HG03354 (cell line): ENCODE data around the gene KPNA1.

Experiments used
- ATAC-seq: cut with Tn5 transposase; IDR thresholded peaks from one replicate; pipeline ENCODE4 v1.9.1; 2021; ENCODE audit warnings: mild to moderate bottlenecking; ENCODE audit not compliant: unreplicated experiment, poor library complexity, severe bottlenecking

Gene KPNA1

DNA sequence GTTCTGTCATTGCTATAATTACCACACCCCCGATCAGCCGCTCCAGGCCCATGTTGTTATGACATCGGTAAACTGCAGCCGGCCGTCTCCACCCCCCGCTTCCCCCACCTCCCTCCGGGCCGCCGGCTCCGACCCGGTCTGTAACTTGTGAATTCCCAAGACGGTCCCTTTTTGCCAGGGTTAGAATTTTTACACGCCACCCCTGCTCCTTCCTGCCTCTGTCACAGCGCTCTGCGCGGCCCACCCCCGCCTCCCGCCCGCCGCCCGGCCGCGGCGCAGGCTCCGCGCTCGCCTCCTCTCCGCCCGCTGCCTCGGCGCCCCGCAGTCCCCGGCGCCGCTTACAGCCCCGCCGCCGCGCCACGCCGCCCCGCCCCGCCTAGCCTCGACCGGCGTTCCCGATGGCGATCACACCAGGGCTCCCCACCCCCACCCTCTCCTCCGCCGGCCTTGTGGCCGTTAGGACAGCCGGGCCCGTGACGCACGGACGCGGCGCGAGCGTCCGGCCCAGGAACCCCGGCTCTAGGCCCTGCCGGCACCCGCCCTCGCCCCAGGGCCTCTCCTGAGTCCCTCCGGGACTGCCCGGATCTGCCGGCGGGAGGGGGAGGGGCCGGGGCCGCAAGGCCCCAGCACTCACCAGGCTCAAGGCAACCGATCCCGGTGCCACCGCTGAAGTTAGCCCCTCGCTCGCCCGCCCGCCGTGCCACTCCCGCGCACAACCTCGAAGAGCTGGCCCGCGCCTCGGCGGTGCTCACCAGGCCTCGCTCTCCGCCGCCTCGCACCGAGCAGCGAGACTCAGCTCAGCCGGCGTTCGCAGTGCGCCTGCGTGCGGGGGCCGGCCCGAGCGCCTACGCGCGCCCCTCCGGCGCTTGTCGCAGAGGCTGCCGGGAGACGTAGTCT, at the start of gene KPNA1:
Gene KPNA1 (minus strand): TSS at position 817 of the 897 bp plus-strand sequence. CDS start 18,374 bp downstream, outside the sequence.
- ATAC-seq = peak; percentile 90

- peak; percentile 80 for ATAC-seq
These were observed 49.6 kb upstream of the KPNA1 start, which contains the start of the genes DTX3L and PARP9 for GRCh38 chr3:122564155-122564912. TSS of gene DTX3L (plus strand) at chr3:122564338. CDS start at chr3:122564427, 89 bp downstream. TSS of gene PARP9 (minus strand) at chr3:122564300. CDS start at chr3:122559620, 4,680 bp downstream.

GRCh38 chr3:122563717-122564025, 48.9 kb upstream of the KPNA1 start:
- peak; percentile 23 for ATAC-seq

- ATAC-seq = no peak
These were observed 48.4 kb upstream of the KPNA1 start for GRCh38 chr3:122562923-122563716.

DNA sequence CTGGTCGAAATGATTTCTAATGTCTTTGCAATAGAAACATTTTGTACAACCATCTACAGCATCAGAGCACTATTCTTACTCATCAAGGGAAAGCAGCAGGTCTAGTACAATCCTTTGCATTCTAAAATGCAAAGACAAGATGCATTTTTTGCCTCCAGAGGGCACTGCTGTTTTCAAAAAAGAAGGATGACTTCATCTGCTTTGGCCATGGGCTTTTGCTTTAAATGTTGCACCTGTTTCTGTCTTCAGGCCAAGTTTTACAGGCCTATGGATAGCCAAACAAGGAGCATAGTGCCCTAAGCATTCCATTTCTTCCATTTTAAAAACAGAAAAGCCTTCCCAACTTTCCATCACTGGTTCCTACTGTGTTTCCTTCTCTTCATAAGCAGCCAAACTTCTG, 45.9 kb upstream of the KPNA1 start:
- ATAC-seq = no peak

DNA sequence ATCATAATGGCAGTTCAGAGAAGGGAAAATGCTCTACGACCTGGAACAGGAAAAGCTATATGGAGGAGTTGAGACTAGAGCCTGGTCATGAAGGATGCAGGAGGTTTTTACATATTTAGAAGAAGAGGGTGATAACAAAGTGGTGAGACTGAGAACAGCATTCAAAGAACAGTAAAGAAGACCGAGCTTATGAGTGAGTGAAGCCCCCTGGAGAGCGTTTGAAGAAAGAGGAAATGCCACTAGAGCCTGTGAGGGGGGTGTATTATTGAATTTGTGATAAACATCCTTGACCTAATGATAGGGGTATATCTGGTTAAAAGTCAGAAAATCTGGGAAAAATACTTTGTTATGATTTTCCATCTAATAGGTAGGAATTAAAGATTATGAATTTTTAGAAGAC, 45.2 kb upstream of the KPNA1 start:
- ATAC-seq = no peak

DNA sequence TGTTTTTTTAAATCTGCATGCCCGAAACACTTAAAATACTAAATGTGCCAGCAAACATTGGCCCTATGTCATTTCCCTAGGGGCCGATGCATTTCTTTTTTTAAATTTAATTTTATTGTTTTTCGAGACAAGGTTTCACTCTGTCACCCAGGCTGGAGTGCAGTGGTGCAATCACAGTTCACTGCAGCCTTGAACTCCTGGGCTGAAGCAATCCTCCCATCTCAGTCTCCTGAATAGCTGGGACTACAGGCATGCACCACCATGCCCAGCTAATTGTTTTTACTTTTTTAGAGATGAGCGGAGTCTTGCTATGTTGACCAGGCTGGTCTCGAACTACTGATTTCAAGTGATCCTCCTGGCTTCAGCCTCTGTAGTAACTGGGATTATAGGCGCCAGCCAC, 43.9 kb upstream of the KPNA1 start:
- ATAC-seq = no peak

DNA sequence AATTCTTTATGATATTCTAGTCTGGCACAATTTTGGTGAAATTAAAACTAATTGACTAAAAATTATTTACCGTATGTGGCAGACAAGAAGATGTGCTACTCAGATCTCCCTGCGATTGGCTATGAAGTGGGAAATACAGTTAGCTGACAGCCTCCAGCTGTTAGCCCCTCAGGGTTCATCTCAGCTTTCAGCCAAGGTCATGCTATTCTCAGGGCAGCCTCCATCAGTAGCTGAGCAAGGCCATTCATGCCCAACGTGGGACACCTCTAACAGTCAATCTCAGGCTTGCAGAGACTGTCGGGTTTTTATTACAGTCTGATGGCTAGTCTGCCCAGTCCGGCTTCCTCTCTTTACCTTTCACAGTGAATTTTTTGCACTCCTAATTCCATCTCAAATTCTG, 42.6 kb upstream of the KPNA1 start:
- no peak for ATAC-seq

DNA sequence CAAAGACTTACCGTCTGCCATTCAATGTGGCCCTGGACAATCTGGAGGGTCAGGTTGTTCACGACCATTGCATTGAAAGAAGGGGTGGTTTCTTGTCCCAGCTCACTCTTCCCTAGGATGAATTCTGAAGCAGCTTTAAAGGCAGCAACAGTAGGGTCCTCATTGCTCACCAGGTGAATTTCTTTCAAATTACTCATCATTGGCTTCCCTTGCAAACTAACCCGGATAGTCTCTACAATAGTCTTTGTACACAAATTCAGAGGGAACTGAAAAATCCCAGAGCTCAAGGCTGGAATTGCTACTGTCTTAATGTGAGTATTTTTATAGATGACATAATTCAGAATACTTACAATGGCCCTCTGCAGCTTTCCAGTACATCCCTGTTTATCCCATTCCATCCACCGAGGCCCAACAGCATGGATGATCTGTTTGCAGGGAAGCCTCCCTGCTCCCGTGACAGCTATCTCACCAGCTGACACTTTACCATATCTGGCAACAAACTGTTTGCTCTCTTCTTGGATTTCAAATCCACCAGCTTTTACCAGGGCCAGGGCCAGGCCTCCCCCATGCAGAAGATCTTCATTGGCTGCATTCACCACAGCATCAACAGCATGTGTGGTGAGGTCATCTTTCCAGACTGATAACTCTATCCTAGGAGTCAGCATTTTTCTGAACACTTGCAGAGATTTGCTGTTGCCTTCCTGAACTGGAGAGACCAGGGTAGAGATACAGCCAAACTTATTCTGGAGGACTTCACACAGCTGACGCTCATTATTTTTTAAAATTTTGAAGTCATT, 40.7 kb upstream of the KPNA1 start:
- ATAC-seq = no peak

DNA sequence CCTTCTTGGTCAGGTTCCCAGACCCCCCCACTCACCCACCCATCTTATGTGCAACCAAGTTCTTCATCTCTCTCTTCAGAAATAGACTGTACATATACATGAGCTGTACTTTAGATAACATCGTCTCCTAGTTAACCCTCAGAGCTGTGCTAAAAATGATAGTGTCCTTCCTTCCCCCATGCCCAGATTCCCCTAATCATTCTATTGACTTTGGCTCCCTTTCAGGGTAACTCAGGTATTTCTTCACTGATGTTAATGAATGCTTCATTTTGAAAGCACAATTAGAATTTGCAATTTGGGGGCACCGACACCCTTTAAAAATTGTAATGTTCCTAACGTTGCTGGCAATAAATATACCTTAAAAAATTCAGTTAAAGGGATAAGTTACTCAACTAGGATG, 38.4 kb upstream of the KPNA1 start:
- no peak for ATAC-seq

DNA sequence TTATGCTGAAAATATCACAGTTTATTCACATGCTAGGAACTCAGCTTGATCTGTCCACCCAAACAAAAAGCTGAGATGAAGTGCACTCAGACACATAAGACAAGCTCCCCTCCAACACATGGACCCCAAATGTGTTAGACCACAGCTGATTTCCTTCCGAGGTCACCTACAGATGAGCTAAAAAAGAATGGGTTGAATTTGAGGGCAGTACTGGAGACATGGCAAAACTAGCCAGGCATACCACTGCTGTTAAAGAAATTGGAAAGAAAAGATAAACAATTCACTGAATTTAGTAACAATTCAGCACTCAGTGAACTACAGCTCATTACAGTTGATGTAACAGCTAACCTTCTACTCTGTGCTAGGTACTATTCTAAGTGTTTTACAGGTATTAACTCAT, 33.9 kb upstream of the KPNA1 start:
- ATAC-seq = no peak

- ATAC-seq = no peak
These were observed 33.3 kb upstream of the KPNA1 start for GRCh38 chr3:122548076-122548475.

- ATAC-seq = no peak
These were observed 31.4 kb upstream of the KPNA1 start for GRCh38 chr3:122546151-122546550.

- no peak for ATAC-seq
These were observed 24.3 kb upstream of the KPNA1 start for GRCh38 chr3:122538956-122539490.

- ATAC-seq = no peak
These were observed 21.9 kb upstream of the KPNA1 start for GRCh38 chr3:122536632-122537001.

DNA sequence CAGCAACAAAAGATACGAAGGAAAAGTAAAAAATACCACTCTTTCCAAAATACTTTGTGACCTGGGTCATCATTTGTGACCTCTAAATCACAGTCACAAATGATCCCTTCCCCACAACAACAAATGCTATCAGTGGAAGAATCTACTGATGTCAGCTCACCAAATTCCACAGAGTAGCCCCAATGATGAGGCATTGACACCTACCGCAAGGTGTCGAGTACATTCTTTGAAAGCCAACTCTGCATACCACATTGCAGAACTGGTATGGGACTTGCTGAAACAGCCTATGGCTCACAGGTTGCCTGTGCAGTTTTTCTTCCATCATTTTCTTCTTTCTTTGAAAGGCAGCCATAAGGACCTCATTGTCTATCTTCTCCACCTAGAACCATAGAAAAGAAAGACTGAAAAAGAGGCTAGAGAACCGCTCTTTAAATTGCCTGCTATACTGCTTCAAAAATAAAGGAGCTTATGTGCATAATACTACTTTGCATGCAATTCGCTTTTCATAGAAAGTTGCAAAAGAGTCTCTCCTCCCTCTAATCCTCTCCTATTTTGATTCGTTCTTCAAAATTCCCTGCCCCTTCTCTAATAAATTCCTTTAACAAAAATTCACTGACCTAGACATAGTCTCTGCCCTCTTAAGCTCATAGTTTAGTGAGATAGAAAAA, 21.4 kb upstream of the KPNA1 start:
- ATAC-seq = no peak

DNA sequence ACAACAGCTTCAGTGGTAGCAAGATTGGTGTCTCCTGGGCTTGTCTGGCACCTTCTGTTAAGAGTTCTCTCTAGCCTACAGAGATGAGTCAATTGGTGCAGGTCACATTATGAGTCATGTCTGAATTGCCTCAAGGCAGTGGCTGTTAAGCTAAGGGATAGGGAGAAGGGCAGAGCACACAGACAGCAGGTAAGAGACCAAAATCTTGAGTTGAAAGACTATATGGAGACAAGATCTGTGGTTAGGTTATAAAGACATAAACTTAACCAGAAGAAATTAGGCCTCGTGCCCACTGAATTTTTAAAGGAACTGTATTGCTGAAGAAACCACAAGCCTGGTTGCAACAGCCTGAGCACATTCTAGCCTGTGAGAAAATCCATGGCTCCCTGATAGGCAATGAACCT, 19.2 kb upstream of the KPNA1 start:
- peak; percentile 99 for ATAC-seq

- ATAC-seq = peak; percentile 19
These were observed 18.7 kb upstream of the KPNA1 start for GRCh38 chr3:122533480-122533879.

GRCh38 chr3:122530164-122530563, 15.4 kb upstream of the KPNA1 start:
- ATAC-seq = no peak
